ENCODE results near the gene NFKBIE. TPM values are rescaled to one million over a fixed set of nuclear protein-coding genes. Genes with fewer than 3 reads are reported as not detected.

NFKBIE gene
- total RNA-seq, 6 donors from 2014 or later, result 7.8 to 27.0 (median 13.6) TPM

GRCh38 chr6:44310241-44310640 lies 44.9 kb upstream of the NFKBIE start:
- H3K4me3 ChIP-seq, result no peak overlapping the region
- 81 to 92% methylated on average over 3 of the region's 3 CpGs for WGBS, 2 donors
- DNase-seq, result no peak
- H3K27ac ChIP-seq, result no peak overlapping the region
- peaks cover 13 to 60% (median 48%) of the 10 kb centered on the region in 4 donors for H3K36me3 ChIP-seq
- H3K9me3 ChIP-seq, result no peaks in the 10 kb centered on the region
- H3K27me3 ChIP-seq, result no peaks in the 10 kb centered on the region
- peaks cover 6 to 13% (median 12%) of the 10 kb centered on the region in 4 donors for H3K4me1 ChIP-seq
- no peak for ATAC-seq (ENCODE audit: low FRiP score in 2 of 2)
- TF ChIP-seq CTCF (IDR thresholded peaks at IDR 0.05) (no peak), EP300 (IDR thresholded peaks at IDR 0.05) (no peak), POLR2A (IDR thresholded peaks at IDR 0.05) (no peak), POLR2AphosphoS5 (IDR thresholded peaks at IDR 0.05) (no peak)

GRCh38 chr6:44309631-44310030 lies 44.3 kb upstream of the NFKBIE start:
- Histone ChIP-seq H3K4me1 (peaks cover 6 to 13% (median 12%) of the 10 kb centered on the region in 4 donors), H3K27me3 (no peaks in the 10 kb centered on the region), H3K36me3 (peaks cover 13 to 66% (median 53%) of the 10 kb centered on the region in 4 donors), H3K27ac (no peak overlapping the region), H3K9me3 (no peaks in the 10 kb centered on the region), H3K4me3 (no peak overlapping the region)
- TF ChIP-seq POLR2A (IDR thresholded peaks at IDR 0.05), result no peak
- TF ChIP-seq POLR2AphosphoS5 (IDR thresholded peaks at IDR 0.05), result no peak
- no peak for TF ChIP-seq CTCF (IDR thresholded peaks at IDR 0.05)
- no peak for TF ChIP-seq EP300 (IDR thresholded peaks at IDR 0.05)
- DNase-seq (no peak), ATAC-seq (ENCODE audit: low FRiP score in 2 of 2) (no peak)

GRCh38 chr6:44309092-44309491 lies 43.7 kb upstream of the NFKBIE start:
- H3K4me1 ChIP-seq, result peaks cover 6 to 13% (median 12%) of the 10 kb centered on the region in 4 donors
- no peak overlapping the region for H3K27ac ChIP-seq
- H3K36me3 ChIP-seq, result peaks cover 13 to 72% (median 58%) of the 10 kb centered on the region in 4 donors
- DNase-seq, result no peak
- H3K9me3 ChIP-seq, result no peaks in the 10 kb centered on the region
- no peak for TF ChIP-seq POLR2AphosphoS5 (IDR thresholded peaks at IDR 0.05)
- TF ChIP-seq CTCF (IDR thresholded peaks at IDR 0.05), result no peak
- TF ChIP-seq POLR2A (IDR thresholded peaks at IDR 0.05), result no peak
- no peak for TF ChIP-seq EP300 (IDR thresholded peaks at IDR 0.05)
- H3K4me3 ChIP-seq, result no peak overlapping the region
- ATAC-seq (ENCODE audit: low FRiP score in 2 of 2), result no peak
- H3K27me3 ChIP-seq, result no peaks in the 10 kb centered on the region
- 71 to 92% methylated on average over 2 of the region's 2 CpGs for WGBS, 2 donors

GRCh38 chr6:44307217-44307616 lies 41.9 kb upstream of the NFKBIE start:
- H3K27ac ChIP-seq, result no peak overlapping the region
- H3K4me3 ChIP-seq, result no peak overlapping the region
- no peaks in the 10 kb centered on the region for H3K27me3 ChIP-seq
- ATAC-seq (ENCODE audit: low FRiP score in 2 of 2), result no peak
- peaks cover 17 to 90% (median 77%) of the 10 kb centered on the region in 4 donors for H3K36me3 ChIP-seq
- 98% methylated on average over 7 to 10 of the region's 10 CpGs for WGBS, 2 donors
- no peak for DNase-seq
- H3K4me1 ChIP-seq, result peaks cover 3 to 7% (median 6%) of the 10 kb centered on the region in 4 donors
- H3K9me3 ChIP-seq, result no peaks in the 10 kb centered on the region
- no peak for TF ChIP-seq CTCF (IDR thresholded peaks at IDR 0.05)

- WGBS, 2 donors, result 94 to 97% methylated on average over 7 to 8 of the region's 8 CpGs
- ATAC-seq (ENCODE audit: low FRiP score in 2 of 2), result no peak
- peaks cover 20 to 95% (median 82%) of the 10 kb centered on the region in 4 donors for H3K36me3 ChIP-seq
Observed at GRCh38 chr6:44306710-44307109, 41.4 kb upstream of the NFKBIE start.

More at GRCh38 chr6:44306710-44307109, 41.4 kb upstream of the NFKBIE start:
- TF ChIP-seq POLR2AphosphoS5 (IDR thresholded peaks at IDR 0.05) (no peak), CTCF (IDR thresholded peaks at IDR 0.05) (no peak), POLR2A (IDR thresholded peaks at IDR 0.05) (no peak), EP300 (IDR thresholded peaks at IDR 0.05) (no peak)
- H3K4me1 ChIP-seq, result peaks cover 0 to 2% (median 1%) of the 10 kb centered on the region in 4 donors
- no peak for DNase-seq
- no peaks in the 10 kb centered on the region for H3K9me3 ChIP-seq
- H3K4me3 ChIP-seq, result no peak overlapping the region
- no peaks in the 10 kb centered on the region for H3K27me3 ChIP-seq
- no peak overlapping the region for H3K27ac ChIP-seq

Data from upper lobe of left lung (tissue), 6 donors.